AG08395 (cell line): ENCODE measurements around the gene TMTC2.
"Not testable (repeated sequence)": the region's sequence is repeated elsewhere in the genome, so short reads cannot be mapped to it uniquely, and the experiment has no call there.

ENCODE experiments used
- DNase-seq: peaks from one replicate; pipeline ENCODE4 v3.0.0; 2012; ENCODE audit warnings: mixed read lengths, low spot score

Gene TMTC2

GRCh38 chr12:83084516-83085234 lies 398.0 kb downstream of the TMTC2 start:
- no peak for DNase-seq

GRCh38 chr12:83086023-83086422 lies 399.3 kb downstream of the TMTC2 start:
- DNase-seq, result no peak

- no peak for DNase-seq
These were observed 402.9 kb downstream of the TMTC2 start for GRCh38 chr12:83089575-83089974.

- no peak for DNase-seq
These were observed 405.4 kb downstream of the TMTC2 start for GRCh38 chr12:83092129-83092528.

GRCh38 chr12:83092606-83093005 lies 405.9 kb downstream of the TMTC2 start:
- no peak for DNase-seq

- no peak for DNase-seq
These were observed 406.7 kb downstream of the TMTC2 start for GRCh38 chr12:83093426-83093825.

- no peak for DNase-seq
These were observed 411.1 kb downstream of the TMTC2 start for GRCh38 chr12:83097643-83098342.

GRCh38 chr12:83099436-83099835 lies 412.7 kb downstream of the TMTC2 start:
- DNase-seq, result no peak

GRCh38 chr12:83102499-83102898 lies 415.8 kb downstream of the TMTC2 start:
- DNase-seq, result no peak

GRCh38 chr12:83106873-83107272 lies 420.2 kb downstream of the TMTC2 start:
- DNase-seq, result no peak

GRCh38 chr12:83110424-83110823 lies 423.7 kb downstream of the TMTC2 start:
- no peak for DNase-seq

- no peak for DNase-seq
These were observed 427.2 kb downstream of the TMTC2 start for GRCh38 chr12:83113945-83114344.

GRCh38 chr12:83114966-83115365 lies 428.3 kb downstream of the TMTC2 start:
- DNase-seq, result no peak

GRCh38 chr12:83117926-83118325 lies 431.2 kb downstream of the TMTC2 start:
- DNase-seq, result not testable (repeated sequence)

GRCh38 chr12:83121897-83122622 lies 435.4 kb downstream of the TMTC2 start:
- DNase-seq, result no peak

- peak; percentile 38 for DNase-seq
These were observed 435.9 kb downstream of the TMTC2 start for GRCh38 chr12:83122623-83122934.

GRCh38 chr12:83123039-83123438 lies 436.3 kb downstream of the TMTC2 start:
- DNase-seq, result no peak

GRCh38 chr12:83128540-83128939 lies 441.8 kb downstream of the TMTC2 start:
- no peak for DNase-seq

- no peak for DNase-seq
These were observed 443.5 kb downstream of the TMTC2 start for GRCh38 chr12:83130178-83130577.

- DNase-seq, result no peak
These were observed 445.7 kb downstream of the TMTC2 start for GRCh38 chr12:83132360-83132759.

GRCh38 chr12:83136411-83136810 lies 449.7 kb downstream of the TMTC2 start:
- DNase-seq, result no peak

GRCh38 chr12:83140135-83140534 lies 453.4 kb downstream of the TMTC2 start:
- no peak for DNase-seq

GRCh38 chr12:83141460-83141994 lies 454.8 kb downstream of the TMTC2 start:
- no peak for DNase-seq
